HG03521 (cell line): ENCODE measurements around the gene CACNB4.
"Not testable (repeated sequence)": the region's sequence is repeated elsewhere in the genome, so short reads cannot be mapped to it uniquely, and the experiment has no call there.

Experiments
- ATAC-seq: cut with Tn5 transposase; IDR thresholded peaks from one replicate; pipeline ENCODE4 v1.9.1; 2021; ENCODE audit warnings: mild to moderate bottlenecking, moderate library complexity; ENCODE audit not compliant: unreplicated experiment

CACNB4 gene

GRCh38 chr2:151946899-151947812, 151.7 kb downstream of the CACNB4 start:
- ATAC-seq: peak; percentile 81

DNA sequence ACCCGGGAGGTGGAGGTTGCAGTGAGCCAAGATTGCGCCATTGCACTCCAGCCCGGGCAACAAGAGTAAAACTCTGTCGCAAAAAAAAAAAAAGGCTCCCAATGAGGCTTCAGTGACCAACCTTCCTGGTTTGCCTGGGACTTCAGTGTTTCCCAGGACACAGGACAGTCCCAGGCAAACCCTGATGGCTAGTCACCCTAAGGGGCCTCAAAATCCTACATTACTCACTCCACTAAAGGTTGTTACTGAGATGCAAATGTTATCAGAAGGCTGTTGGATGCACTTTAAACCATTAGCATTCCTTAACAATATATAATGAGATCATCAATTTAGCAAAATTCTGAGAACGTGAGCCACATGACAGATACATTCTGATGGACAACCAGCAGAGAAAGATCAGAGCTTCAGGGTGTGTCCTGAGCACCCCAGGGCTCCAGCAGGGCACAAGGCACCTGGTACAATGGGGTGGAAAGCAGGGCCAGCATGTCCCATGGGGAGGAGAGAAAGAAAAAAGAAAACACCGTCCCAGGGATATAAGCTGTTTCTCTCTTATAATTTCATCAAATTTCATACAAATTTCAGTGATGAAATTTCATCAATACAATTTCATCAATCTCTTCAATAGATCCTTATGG, 152.5 kb downstream of the CACNB4 start:
- ATAC-seq: no peak

- no peak for ATAC-seq
Measured at GRCh38 chr2:151945602-151946001, 153.2 kb downstream of the CACNB4 start.

- ATAC-seq: no peak
Measured at GRCh38 chr2:151945186-151945585, 153.7 kb downstream of the CACNB4 start.

GRCh38 chr2:151943461-151943860, 155.4 kb downstream of the CACNB4 start:
- no peak for ATAC-seq

DNA sequence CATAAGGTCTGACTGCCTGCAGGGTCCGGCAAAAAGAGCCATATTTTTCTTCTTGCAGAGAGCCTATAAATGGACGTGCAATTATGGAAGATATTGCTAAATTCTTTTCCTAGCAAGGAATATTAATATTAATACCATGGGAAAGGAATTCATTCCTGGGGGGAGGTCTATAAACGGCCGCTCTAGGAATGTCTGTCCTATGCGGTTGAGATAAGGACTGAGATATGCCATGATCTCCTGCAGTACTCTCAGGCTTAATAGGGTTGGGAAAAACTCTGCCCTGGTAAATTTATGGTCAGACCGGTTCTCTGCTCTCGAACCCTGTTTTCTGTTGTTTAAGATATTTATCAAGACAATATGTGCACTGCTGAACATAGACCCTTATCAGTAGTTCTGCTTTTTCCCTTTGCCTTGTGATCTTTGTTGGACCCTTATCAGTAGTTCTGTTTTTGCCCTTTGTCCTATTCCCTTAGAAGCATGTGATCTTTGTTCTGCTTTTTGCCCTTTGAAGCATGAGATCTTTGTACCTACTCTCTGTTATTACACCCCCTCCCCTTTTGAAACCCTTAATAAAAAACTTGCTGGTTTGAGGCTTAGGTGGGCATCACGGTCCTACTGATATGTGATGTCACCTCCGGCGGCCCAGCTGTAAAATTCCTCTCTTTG, 156.2 kb downstream of the CACNB4 start:
- not testable (repeated sequence) for ATAC-seq

- ATAC-seq: no peak
Measured at GRCh38 chr2:151937966-151938365, 160.9 kb downstream of the CACNB4 start.

- no peak for ATAC-seq
Measured at GRCh38 chr2:151936626-151937025, 162.2 kb downstream of the CACNB4 start.

DNA sequence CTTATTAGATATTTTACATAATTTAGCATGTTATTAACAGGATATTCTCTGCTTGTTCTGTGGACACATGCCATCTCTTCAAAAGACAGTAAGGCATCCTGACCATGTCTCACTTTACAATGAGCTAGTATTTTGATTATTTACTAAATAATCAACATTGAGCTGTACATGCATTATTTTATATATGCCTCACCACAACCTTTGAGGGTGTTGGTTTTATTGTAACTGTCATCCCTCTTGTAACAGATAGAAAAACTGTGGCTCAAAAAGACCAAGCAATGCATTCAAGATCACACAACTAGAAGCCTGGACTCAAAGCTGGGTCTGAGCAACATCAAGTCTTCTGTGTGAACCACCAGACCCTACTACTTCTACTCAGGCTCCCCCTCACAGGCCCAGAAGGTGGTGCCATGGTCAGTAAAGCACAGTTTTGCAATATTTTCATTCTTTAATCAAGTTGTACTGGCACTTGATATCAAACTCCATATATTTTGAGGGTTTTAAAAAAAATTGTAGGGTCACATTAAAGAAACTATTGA, 165.5 kb downstream of the CACNB4 start:
- no peak for ATAC-seq

- ATAC-seq: no peak
Measured at GRCh38 chr2:151931756-151932155, 167.1 kb downstream of the CACNB4 start.

DNA sequence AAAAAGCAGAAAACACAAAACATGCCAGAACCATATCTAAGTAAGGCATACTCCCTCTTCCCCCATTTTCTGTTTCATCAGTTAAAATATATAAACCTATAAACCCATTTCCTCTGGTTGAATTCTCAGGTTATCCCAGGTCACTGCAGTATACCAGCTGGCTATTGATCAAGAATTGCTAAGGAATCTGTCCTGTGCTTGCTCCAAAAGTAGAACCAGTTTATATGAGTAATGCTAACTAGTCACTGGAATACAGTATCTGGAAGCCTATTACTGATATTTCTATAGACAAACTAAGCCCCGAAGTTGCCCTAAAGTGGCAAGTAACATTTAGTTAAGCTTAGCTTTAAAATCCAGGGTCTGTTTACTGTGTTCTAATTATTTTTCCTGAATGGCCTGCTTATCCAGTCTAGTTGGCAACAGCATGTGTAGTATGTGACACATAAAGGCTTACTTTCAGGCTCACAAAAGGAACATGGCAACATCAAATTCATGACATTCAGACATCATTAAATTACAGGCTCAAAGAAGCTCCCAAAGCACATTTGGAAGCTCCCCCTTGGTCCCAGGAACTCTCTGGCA, 167.7 kb downstream of the CACNB4 start:
- ATAC-seq: no peak

- ATAC-seq: no peak
Measured at GRCh38 chr2:151930042-151930441, 168.8 kb downstream of the CACNB4 start.

DNA sequence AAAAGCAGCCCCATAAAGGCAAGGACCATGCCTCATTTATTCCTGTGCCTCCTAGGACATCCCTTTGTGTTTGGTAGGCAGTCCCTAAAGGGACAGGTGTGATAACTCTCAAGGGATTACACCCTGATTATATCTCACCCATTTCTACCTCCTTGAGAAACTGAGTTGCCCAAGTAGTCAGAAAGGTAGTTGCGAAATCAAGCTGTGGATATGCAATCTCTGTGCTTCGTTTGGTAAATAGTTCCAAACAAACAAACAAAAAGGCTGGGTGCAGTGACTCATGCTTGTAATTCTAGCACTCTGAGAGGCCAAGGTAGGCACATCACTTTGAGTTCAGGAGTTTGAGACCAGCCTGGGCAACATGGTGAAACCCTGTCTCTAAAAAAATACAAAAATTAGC, 170.5 kb downstream of the CACNB4 start:
- ATAC-seq: no peak

GRCh38 chr2:151927501-151928221, 171.2 kb downstream of the CACNB4 start:
- no peak for ATAC-seq

- ATAC-seq: no peak
Measured at GRCh38 chr2:151922845-151923666, 175.8 kb downstream of the CACNB4 start.

GRCh38 chr2:151919786-151920185, 179.1 kb downstream of the CACNB4 start:
- ATAC-seq: no peak

GRCh38 chr2:151918308-151918707, 180.5 kb downstream of the CACNB4 start:
- ATAC-seq: no peak

GRCh38 chr2:151916632-151917031, 182.2 kb downstream of the CACNB4 start:
- no peak for ATAC-seq

DNA sequence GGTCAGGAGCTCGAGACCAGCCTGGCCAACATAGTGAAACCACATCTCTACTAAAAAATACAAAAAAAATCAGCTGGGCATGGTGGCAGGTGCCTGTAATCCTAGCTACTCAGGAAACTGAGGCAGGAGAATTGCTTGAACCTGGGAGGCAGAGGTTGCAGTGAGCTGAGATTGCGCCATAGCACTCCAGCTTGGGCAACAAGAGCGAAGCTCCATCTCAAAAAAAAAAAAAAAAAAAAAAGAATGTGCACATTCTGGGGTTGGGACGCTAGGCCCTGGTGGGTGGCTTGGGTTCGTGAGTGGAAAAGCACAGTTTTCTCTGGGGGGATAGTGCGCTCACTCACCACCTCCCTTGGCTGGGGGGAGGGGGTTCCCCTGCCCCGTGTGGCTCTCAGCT, 183.2 kb downstream of the CACNB4 start:
- not testable (repeated sequence) for ATAC-seq
